Upper lobe of right lung (tissue), 1 donor: Measurements from ENCODE around the gene PHKB. TPM values are rescaled to one million over a fixed set of nuclear protein-coding genes. Genes with fewer than 3 reads are reported as not detected.
"Not testable (repeated sequence)": the region's sequence is repeated elsewhere in the genome, so short reads cannot be mapped to it uniquely, and the experiment has no call there.

ENCODE experiments used
- ATAC-seq: fragments of 200-7000 bp; cut with Tn5 transposase; one replicate; pipeline ENCODE4 v1.9.1; 2020; ENCODE audit warnings: mild to moderate bottlenecking, moderate library complexity
- DNase-seq: peaks from one replicate; pipeline ENCODE4 v3.0.0-alpha.2; 2020
- H3K27ac ChIP-seq: fragments of 200-600 bp; one replicate; pipeline ENCODE4 v1.8.0; 2022
- H3K27me3 ChIP-seq: fragments of 200-600 bp; one replicate; pipeline ENCODE4 v1.8.0; 2022; ENCODE audit warnings: mild to moderate bottlenecking
- H3K36me3 ChIP-seq: fragments of 200-600 bp; one replicate; pipeline ENCODE4 v1.8.0; 2022
- H3K4me1 ChIP-seq: fragments of 200-600 bp; one replicate; pipeline ENCODE4 v1.8.0; 2022
- H3K4me3 ChIP-seq: fragments of 200-600 bp; one replicate; pipeline ENCODE4 v1.8.0; 2022; ENCODE audit warnings: mild to moderate bottlenecking
- H3K9me3 ChIP-seq: fragments of 200-600 bp; one replicate; pipeline ENCODE4 v1.8.0; 2022
- CTCF ChIP-seq: fragments of 200-600 bp; IDR thresholded peaks from one replicate; pipeline ENCODE4 v1.8.0; 2022; ENCODE audit warnings: antibody characterized with exemption
- intact Hi-C: fragments of 100-400 bp; cut with DNase I; formaldehyde crosslinking; loops from one replicate; pipeline ENCODE4 v1.11.0; 2022
- total RNA-seq: library from RNA; stranded (reverse); fragmentation: NEBNext Ultra II Directional; extraction: Animal tissue kit (Norgen Biotek cat#: 25700); gene quantifications from one replicate; pipeline ENCODE4 v1.2.1, GENCODE V29; 2021
- donor health status: DM: no; HTN: yes; CAD: no; lungs with severe emphysema.

The PHKB gene
- total RNA-seq, 1 donor from 2014 or later = 91.8 TPM

GRCh38 chr16:47431960-47432359 is 29.2 kb upstream of the PHKB start:
- Histone ChIP-seq H3K4me3 (no peak overlapping the region), H3K27me3 (no peaks in the 10 kb centered on the region), H3K27ac (no peak overlapping the region), H3K4me1 (no peaks in the 10 kb centered on the region), H3K36me3 (peaks cover 14% of the 10 kb centered on the region), H3K9me3 (no peaks in the 10 kb centered on the region)
- no peak for TF ChIP-seq CTCF
- no peak for DNase-seq
- intact Hi-C loops = no loop called here
- no peak for ATAC-seq

GRCh38 chr16:47434274-47434673 is 26.9 kb upstream of the PHKB start:
- ATAC-seq, H3K27me3 ChIP-seq, H3K4me1 ChIP-seq, H3K9me3 ChIP-seq, intact Hi-C loops, DNase-seq, H3K27ac ChIP-seq, H3K36me3 ChIP-seq, H3K4me3 ChIP-seq: not testable (repeated sequence)

- ATAC-seq, H3K4me1 ChIP-seq, H3K27ac ChIP-seq, intact Hi-C loops, H3K4me3 ChIP-seq, DNase-seq, H3K27me3 ChIP-seq, H3K9me3 ChIP-seq, H3K36me3 ChIP-seq: not testable (repeated sequence)
Observed at GRCh38 chr16:47440066-47440465, 21.1 kb upstream of the PHKB start.

- H3K27me3 ChIP-seq, intact Hi-C loops, ATAC-seq, H3K4me3 ChIP-seq, H3K4me1 ChIP-seq, H3K9me3 ChIP-seq, DNase-seq, H3K27ac ChIP-seq: not testable (repeated sequence)
- peaks cover 11% of the 10 kb centered on the region for H3K36me3 ChIP-seq
Observed at GRCh38 chr16:47442884-47443283, 18.2 kb upstream of the PHKB start.

GRCh38 chr16:47446431-47446830 is 14.7 kb upstream of the PHKB start:
- Histone ChIP-seq H3K4me1 (no peaks in the 10 kb centered on the region), H3K27me3 (no peaks in the 10 kb centered on the region), H3K36me3 (peaks cover 32% of the 10 kb centered on the region), H3K27ac (no peak overlapping the region), H3K4me3 (no peak overlapping the region), H3K9me3 (no peaks in the 10 kb centered on the region)
- no peak for DNase-seq
- no peak for TF ChIP-seq CTCF
- intact Hi-C loops = no loop called here
- no peak for ATAC-seq

DNA sequence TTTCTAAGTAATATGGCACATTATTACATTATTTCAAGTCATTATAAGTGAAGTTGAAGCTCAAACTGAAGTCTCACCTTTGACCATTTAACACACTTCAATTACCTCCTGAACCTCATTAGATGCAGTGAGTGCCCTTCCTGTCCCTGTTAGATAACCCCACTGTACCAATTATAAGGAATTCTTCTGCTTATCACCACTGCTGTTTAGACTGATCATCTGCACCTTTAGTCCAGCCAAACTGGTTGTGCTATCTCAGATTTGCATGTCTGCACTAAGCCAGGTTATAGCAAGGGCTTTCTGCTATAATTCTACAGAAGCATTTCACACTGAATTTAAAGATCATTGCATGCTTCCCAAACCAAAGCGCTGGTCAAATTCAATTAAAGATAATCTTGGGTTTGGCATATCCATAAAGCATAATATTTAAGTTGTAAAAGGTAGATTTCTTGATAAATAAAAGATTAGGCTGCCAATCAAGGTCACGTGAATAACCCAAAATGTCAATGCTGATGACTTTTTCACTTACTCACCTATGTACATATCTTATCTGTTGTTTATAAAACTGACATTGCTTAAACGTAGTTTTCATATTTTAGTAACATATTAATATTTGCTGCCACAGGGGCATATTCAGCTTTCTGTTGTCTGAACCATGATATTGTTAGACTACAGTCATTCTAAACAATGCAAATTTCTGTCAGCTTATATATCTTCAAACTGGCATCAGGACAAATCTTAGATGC is 12.1 kb upstream of the PHKB start:
- H3K36me3 ChIP-seq = peaks cover 57% of the 10 kb centered on the region
- no peak for DNase-seq
- intact Hi-C loops = no loop called here

DNA sequence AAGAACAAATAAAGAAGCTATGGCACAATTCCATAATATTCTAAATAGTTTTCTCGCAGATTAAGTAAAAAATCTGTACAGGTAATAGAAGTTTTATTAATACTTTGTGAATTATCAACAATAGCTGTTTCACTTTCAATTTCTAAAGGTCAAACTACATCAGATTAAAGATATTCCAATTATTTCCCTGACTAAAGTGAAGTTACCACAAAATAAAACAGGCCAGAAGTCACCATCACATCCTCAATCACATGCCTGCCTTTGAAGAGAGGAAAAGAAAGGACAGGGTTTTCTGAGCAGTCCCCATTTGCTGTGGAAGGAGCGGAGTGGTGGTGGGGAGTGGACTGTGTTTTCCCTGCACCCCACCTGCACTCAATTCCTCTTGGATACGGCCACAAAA is 11.3 kb upstream of the PHKB start:
- H3K9me3 ChIP-seq = no peaks in the 10 kb centered on the region
- no peaks in the 10 kb centered on the region for H3K4me1 ChIP-seq
- DNase-seq (no peak), ATAC-seq (no peak)
- no peak overlapping the region for H3K4me3 ChIP-seq
- no peak overlapping the region for H3K27ac ChIP-seq
- peaks cover 63% of the 10 kb centered on the region for H3K36me3 ChIP-seq
- no peak for TF ChIP-seq CTCF
- intact Hi-C loops = no loop called here
- no peaks in the 10 kb centered on the region for H3K27me3 ChIP-seq

More for the DNA sequence above, 12.1 kb upstream of the PHKB start:
- H3K27me3 ChIP-seq = no peaks in the 10 kb centered on the region
- no peak overlapping the region for H3K27ac ChIP-seq
- no peak overlapping the region for H3K4me3 ChIP-seq
- ATAC-seq = no peak
- TF ChIP-seq CTCF = no peak
- no peaks in the 10 kb centered on the region for H3K9me3 ChIP-seq
- no peaks in the 10 kb centered on the region for H3K4me1 ChIP-seq
